GM21737 (cell line): ENCODE measurements around the gene DSC3.
"Not testable (repeated sequence)": the region's sequence is repeated elsewhere in the genome, so short reads cannot be mapped to it uniquely, and the experiment has no call there.

Experiments used
- ATAC-seq: cut with Tn5 transposase; IDR thresholded peaks from one replicate; pipeline ENCODE4 v1.9.1; 2021; ENCODE audit warnings: mild to moderate bottlenecking, moderate library complexity; ENCODE audit not compliant: unreplicated experiment

The DSC3 gene

GRCh38 chr18:31041271-31042083 lies 1.1 kb downstream of the DSC3 start:
- no peak for ATAC-seq

DNA sequence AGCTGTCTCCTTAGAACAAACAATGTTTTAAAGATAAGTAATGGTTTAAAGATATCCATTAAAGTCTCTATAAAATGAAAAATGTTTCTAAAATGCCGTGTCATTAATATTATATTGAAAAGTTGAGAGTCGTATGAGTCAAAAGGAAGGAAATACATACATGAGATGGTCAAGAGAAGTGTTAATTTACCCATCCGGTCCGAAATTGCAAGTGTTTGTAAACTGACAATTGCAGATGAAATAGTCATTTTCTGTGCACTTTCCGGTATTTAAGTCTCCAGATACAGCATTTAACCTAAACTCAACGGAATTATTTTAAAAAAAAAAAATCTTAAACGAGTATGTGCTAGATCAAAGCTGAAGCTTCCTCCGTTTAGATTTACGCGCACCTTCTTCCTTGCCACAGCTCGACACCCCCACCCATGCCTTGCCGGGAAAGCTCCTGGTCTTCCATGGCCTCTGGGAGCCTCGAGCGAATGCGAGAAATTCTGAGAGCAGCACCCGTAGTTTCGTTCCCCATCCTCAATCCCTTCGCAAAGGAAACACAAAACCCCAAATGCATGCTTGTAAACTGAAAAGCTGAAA lies 1.8 kb downstream of the DSC3 start:
- no peak for ATAC-seq

GRCh38 chr18:31039426-31039825 lies 3.1 kb downstream of the DSC3 start:
- ATAC-seq: no peak

GRCh38 chr18:31037686-31038085 lies 4.9 kb downstream of the DSC3 start:
- ATAC-seq: not testable (repeated sequence)

DNA sequence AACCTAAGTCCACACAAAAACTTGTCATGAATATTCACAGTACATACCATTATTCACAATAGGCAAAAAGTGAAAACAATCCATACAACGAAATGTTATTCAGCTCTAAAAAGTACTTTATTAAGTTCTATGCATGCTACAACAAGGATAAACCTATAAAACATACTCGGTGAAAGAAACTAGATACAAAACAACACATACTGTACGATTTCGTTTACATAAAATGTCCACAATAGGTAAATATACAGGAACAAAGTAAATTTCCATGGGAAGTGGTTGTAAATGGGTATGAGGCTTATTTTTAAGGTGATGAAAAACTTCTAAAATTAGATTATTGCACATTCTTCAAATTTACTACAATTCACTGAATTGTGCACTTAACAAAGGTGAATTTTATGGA lies 8.0 kb downstream of the DSC3 start:
- no peak for ATAC-seq

DNA sequence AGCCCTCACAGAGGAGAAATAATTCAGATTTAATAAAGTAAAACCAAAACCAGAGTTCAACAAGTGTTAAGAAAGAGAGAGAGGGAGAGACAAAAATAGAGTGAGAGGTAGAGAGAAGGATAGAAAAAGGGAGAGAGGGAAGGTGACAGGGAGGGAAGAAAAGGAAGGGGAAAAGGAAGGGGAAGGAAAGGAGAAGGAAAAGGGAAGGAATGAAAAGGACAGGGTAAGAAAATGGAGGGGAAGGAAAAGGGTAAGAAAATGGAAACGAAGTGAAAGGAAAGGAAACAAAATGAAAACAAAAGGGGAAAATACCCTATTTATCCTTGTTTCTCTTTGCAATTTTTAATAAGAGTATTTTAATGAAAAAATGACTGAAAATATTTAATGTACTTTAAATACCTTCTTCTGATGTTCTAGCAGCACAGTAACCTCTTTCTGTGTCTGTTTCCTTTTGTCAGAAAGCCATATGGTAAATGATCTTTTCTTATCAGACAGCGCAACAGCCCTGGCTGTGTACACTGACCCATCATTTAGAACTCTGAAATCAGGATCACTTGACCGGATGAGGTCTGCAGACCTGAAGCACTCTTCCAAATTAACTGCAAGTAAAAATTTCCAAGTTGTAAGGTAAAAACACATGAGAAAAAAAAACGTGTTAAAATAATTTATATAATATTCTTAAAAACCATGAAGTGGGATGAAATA lies 11.8 kb downstream of the DSC3 start:
- ATAC-seq: no peak

DNA sequence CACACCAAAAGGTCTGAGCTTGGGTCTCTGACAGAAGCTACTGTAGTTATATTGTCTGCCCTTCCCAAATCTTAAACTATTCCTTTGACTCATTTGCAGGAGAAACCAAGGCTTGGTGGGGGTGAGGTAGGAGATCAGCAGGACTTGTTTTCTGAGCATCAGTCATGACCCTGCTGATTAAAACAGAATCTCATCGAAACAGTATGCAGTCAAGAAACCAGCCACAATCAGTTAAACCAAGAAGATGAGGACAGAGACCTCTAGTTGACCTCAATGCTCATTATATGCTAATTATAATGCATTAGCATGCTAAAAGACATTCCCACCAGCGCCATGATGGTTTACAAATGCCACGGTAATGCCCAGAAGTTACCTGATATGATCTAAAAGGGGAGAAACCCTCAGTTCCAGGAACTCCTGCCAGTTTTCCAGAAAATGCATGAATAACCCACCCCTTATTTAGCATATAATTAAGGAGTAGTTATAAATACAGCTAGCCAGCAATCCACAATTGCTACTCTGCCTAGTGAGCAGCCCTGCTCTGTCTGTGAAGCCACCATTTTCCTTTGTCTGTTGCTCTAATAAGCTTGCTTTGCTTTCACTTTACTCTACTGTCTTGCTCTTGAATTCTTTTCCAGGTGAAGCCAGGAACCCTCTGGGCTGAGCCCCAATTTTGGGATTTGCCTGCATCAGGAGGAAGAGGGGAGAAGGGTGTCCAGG lies 26.7 kb downstream of the DSC3 start:
- no peak for ATAC-seq

- not testable (repeated sequence) for ATAC-seq
These were observed 31.1 kb downstream of the DSC3 start for GRCh38 chr18:31011455-31011854.

GRCh38 chr18:31010601-31011000 lies 31.9 kb downstream of the DSC3 start:
- no peak for ATAC-seq

GRCh38 chr18:30999887-31000628 lies 42.5 kb downstream of the DSC3 start:
- ATAC-seq: no peak

GRCh38 chr18:30999186-30999585 lies 43.4 kb downstream of the DSC3 start:
- no peak for ATAC-seq

GRCh38 chr18:30997223-30997622 lies 45.3 kb downstream of the DSC3 start:
- ATAC-seq: no peak

- ATAC-seq: no peak
These were observed 50.3 kb downstream of the DSC3 start for GRCh38 chr18:30992231-30992630.

- no peak for ATAC-seq
These were observed 51.1 kb downstream of the DSC3 start for GRCh38 chr18:30991397-30991796.

DNA sequence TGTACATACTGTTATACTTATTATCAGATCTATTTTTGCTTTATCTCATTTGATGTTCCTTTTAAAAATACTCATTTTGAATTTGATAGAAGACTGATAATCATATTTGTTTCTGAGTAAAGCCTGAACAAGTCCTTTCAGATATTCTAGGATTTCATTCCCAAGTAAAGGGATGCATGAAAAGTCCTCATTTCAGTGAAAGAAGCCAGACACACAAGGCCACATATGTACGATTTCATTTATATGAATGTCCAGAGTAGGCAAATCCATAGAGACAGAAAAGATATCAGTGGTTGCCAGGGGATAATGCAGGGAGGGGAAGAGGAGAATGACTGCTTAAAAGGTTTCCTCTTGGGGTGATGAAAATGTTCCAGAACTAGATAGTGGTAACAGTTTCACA lies 53.4 kb downstream of the DSC3 start:
- ATAC-seq: no peak

DNA sequence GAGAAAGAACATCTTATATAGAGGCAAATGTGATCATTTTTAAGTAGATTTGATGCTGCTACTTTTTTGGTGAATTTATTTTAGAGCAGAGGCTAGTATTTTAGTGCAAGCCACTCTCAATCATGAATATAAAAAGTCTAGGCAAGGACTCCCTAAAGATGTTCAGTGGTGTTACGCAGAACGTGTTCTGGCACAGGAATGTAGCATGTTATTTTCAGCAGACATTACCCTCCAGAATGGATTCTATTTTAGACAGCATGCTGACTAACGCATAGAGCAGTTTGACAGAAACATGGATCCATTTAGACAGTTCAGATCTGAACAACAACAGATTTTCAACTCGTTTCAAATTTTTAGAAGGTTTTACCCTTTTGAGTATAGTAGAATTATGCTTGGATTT lies 54.1 kb downstream of the DSC3 start:
- no peak for ATAC-seq

GRCh38 chr18:30987467-30988241 lies 54.9 kb downstream of the DSC3 start:
- ATAC-seq: no peak

- ATAC-seq: no peak
These were observed 56.8 kb downstream of the DSC3 start for GRCh38 chr18:30985753-30986152.

DNA sequence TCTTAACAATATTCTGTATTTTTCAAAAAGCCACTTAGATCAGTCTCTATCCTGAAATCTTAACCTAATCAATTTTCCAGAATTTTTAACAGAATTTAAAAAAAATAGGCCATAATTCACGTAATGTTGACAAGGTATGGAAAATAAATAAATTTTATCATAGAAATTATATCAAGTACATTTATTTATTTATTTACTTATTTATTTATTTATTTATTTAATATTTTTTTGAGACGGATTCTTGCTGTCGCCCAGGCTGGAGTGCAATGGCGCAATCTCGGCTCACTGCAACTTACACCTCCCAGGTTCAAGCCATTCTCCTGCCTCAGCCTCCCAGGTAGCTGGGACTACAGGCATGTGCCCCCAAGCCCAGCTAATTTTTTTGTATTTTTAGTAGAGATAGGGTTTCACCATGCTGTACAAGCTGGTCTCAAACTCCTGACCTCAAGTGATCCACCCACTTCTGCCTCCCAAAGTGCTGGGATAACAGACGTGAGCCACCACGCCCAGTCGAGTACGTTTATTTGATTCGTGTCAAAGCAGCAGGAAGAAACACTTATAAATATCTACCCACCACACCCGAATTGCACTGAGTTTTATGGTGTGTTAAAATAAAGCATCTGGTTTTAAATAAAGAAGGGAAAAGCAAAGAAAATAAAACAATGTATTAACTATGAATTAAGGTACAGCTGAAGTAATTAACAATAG lies 60.1 kb downstream of the DSC3 start:
- ATAC-seq: no peak
